CD4-positive, alpha-beta T cell treated with Interleukin-2 at 100 ng/mL for 4 hours (primary cell): ENCODE measurements around the gene NANOS2.
"Not testable (repeated sequence)": the region's sequence is repeated elsewhere in the genome, so short reads cannot be mapped to it uniquely, and the experiment has no call there.

Experiments
- DNase-seq: peaks from one replicate; pipeline ENCODE4 v3.0.0-alpha.2; 2020; ENCODE audit warnings: low spot score

NANOS2 gene

DNA sequence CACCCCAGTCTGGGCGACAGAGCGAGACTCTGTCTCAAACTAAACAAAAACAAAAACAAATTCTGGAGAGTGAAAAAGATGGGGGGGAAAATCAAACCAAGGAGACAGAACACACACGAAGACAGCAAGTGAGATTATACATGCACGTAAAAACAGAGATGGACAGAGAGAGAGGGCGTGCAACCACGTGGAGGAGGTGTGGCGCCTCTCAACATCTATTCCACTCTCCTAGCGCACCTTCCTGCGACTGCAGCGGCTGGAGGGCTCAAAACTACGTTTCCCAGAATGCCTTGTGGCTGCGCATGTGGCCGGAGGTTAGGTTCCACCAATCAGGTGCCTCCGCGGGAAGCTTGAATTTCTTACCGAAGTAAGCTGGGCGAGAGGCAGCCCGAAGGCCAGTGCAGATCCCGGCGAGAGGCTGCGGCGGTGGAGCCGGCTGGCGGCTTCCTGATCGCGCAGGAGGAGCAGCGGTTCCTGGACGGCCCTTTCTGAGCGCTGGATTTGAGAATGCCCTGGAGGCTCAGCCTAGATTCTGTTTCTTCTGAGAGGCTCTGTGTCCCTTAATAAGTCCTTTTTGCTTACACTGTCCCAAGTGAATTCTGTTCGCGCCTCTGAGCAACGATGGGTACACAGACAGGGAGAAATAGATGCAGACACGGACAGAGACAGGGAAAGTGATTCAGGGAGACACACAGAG is 13.1 kb upstream of the NANOS2 start:
- DNase-seq, result peak; percentile 94

DNA sequence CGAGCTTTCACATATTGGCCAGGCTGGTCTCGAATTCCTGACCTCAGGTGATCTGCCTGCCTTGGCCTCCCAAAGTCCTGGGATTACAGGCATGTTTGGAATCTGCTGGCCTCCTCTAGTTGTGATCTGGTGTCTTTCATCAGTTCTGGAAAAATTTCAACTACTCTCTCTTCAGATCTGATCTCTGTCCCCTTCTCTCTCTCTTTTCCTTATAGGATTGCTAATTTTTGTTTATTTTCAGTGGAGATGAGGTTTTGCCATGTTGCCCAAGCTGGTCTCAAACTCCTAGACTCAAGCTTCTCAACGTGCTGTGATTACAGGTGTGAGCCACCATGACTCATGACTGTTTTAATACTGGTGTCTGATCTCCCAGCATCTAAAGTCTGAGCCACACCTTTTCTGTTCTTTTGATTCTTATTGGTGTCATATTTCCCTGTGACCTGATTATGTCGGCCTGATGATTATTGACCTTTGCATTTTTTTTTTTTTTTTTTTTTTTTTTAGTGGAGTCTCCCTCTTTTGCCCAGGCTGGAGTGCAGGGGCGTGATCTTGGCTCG is 10.4 kb upstream of the NANOS2 start:
- DNase-seq, result no peak

GRCh38 chr19:45922281-45922680 is 7.7 kb upstream of the NANOS2 start:
- DNase-seq, result no peak

- no peak for DNase-seq
These were observed 5.9 kb upstream of the NANOS2 start for GRCh38 chr19:45920458-45920857.

- DNase-seq, result no peak
These were observed 5.1 kb upstream of the NANOS2 start for GRCh38 chr19:45919678-45920077.

DNA sequence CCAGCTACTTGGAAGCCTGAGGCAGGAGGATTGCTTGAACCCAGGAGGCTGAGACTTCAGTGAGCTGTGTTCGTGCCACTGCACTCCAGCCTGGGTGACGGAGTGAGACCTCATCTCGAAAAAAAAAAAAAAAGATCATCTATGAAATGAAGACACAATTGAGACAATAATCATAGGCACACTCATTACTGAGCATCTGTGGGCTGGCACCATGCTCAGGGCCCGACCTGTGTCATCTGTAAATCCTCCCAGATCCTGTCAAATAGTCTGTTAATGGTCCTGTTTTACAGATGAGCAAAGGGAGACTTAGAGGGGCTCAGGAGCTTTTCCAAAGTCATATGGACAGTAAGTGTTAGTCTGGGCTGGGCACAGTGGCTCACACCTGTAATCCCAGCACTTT is 4.1 kb upstream of the NANOS2 start:
- DNase-seq, result no peak

DNA sequence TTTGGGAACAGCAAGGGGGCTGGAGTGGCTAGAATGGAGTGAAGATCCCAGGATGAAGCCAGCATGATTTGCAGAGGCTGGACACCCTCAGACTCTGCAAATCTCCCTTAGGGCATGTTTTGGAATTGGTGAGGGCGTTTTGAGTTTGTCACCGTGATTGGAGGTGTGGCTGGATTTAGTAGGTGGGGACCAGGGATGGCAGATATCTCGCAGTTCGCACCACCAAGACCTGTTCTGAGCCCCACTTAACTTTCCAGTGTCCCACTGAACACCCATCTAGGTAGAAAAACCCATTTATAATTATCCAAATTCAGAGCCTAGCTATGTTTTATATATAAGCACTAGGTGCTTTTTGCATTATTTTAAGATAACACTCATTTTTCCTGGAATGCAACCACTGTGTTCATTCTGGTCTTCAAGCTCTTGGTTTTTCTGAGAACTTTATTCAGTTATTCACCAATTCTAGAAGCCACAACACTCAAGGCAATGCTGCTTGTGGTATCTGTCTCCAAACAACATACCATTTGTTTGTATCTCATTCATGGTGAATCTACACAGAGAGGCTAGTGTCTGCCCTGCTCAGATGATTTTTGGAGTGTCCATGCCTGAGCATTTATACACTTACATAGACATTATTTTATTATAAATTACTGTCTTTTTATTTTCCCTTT is 3.0 kb upstream of the NANOS2 start:
- DNase-seq, result no peak

GRCh38 chr19:45911291-45911690 is 3.3 kb downstream of the NANOS2 start:
- DNase-seq, result no peak

GRCh38 chr19:45908956-45909355 is 5.6 kb downstream of the NANOS2 start:
- no peak for DNase-seq

GRCh38 chr19:45906221-45906620 is 8.4 kb downstream of the NANOS2 start:
- no peak for DNase-seq

DNA sequence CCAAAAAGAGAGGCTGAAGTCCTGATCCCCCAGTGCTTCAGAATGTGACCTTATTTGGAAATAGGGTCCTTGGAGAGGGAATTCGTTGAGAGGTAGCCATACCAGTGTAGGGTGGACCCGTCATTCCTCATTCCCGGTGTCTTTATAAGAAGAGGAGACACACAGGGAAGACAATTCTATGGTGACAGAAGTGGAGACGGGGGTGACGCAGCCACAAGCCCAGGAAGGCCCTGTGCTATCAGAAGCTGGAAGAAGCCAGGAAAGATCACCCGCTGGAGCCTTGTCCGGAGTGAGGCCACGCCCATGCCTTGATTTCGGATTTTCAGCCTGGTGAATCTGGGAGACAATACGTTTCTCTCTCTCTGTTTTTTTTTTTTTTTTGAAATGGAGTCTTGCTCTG is 9.6 kb downstream of the NANOS2 start:
- no peak for DNase-seq

- peak; percentile 99 for DNase-seq
These were observed 11.6 kb downstream of the NANOS2 start for GRCh38 chr19:45902651-45903625.

DNA sequence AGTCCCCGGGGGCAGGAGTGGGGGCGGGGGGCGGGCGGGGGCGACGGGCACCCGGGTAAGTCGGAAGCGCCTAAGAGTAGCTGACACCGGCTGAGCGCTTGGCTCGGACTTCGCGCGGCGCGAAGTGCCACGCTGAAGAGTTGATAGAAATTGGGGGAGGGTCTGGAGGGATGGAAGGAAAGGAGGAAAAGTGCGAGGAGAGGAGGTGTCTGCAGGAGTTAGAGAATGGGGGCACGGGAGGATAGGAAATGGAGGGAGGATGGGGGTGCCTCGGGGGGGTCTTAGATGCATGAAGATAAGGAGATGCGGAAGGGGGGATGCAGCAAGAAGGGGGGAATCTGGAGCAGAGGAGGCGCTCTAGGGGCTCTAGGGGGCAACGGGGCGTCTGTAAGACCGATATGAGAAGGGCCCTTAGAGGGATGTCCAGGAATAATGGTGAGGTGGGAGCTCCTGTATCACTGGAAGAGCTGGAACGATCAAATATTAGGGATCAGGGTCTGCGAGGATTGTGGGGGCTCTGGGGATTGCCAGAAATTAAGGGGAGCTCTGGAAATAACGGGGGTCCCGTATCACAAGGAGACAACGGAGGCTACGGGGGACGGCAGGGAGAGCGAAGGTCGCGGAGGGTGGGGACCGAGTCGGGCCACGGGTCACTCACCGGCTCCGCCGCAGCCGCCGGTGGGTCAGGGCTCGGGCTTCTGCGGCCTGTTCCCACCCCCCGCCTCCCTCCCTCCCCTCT is 12.5 kb downstream of the NANOS2 start, which contains the start of gene MYPOP:
TSS of gene MYPOP (minus strand) at position 702 of the 739 bp plus-strand sequence. CDS start 840 bp downstream, outside the sequence.
- no peak for DNase-seq

- no peak for DNase-seq
These were observed 13.1 kb downstream of the NANOS2 start for GRCh38 chr19:45901432-45901911.

DNA sequence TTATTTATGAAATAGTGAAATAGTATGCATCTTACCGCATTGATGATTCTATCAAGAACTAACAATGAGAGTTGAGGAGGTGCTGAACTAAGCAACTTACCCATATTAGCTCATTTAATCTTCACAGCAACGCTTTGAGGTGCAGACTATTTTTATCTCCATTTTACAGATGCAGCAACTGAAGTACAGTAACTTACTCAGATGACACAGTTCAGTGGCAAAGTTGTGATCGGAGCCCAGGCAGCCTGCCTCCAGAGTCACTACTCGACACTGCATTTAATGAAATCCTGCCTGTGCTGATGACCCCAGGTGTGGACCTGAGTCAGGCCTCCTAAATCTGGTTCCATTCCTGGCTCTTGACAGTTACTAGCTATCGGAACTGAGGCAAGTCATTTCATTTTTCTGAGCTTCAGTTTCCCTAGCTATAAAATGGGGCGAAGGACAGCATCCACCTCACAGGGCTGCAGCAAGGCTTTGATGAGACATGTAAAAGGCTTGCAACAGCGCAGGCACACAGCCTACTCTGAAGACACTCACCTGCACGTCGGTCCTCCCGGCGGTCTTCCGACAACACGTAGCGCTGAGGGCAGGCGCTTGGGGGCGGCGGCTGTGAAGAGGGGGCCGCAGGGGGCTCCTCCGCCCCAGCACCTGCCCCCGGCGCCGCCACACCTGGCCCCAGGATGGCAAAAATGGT is 13.7 kb downstream of the NANOS2 start:
- no peak for DNase-seq

- no peak for DNase-seq
These were observed 14.5 kb downstream of the NANOS2 start for GRCh38 chr19:45899919-45900589.

- no peak for DNase-seq
These were observed 15.3 kb downstream of the NANOS2 start for GRCh38 chr19:45899253-45899652.

DNA sequence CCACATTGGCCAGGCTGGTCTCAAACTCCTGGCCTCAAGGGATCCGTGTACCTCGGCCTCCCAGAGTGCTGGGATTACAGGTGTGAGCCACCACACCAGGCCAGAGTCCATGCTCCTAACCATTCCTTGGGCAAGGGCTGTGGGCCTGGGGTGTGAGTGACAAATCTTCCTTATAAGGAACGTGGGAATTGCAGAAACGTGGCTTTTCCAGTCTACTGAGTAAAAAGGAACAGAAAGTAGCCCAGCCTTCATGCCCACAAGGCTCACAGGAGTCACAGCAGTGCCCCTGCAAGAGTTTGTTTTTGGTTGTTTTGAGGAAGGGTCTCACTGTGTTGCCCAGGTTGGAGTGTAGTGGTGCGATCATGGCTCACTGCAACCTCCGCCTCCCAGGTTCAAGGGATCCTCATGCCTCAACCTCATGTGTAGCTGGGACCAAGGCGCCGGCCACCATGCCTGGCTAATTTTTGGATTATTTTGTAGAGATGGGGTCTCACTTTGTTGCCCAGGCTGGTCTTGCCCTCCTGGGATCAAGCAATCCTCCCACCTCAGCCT is 17.2 kb downstream of the NANOS2 start:
- DNase-seq, result no peak

DNA sequence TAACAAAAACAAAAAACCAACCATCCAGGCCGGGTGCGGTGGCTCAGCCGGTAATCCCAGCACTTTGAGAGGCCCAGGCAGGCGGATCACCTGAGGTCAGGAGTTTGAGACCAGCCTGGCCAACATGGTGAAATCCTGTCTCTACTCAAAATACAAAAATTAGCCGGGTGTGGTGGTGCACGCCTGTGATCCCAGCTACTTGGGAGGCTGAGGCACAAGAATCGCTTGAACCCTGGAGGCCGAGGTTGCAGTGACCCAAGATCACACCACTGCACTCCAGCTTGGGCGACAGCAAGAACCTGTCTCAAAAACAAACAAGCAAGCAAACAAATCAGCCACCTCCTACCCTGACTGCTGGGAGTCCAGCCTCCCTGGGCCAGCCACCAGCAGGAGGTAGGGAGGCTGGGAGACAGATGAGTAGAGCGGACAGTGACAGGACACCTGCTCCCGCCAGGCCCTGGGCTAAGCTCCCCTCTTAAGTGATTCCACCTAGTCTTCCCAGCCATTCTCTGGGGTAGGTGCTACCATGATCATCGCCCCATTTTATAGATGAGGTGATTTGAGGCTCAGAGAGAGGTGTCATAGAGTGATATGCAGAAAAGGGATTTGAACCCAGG is 18.5 kb downstream of the NANOS2 start:
- DNase-seq, result not testable (repeated sequence)
